GM18858 (cell line): ENCODE results near the gene TGFA.

Experiments used
- ATAC-seq: cut with Tn5 transposase; IDR thresholded peaks from one replicate; pipeline ENCODE4 v1.9.1; 2021; ENCODE audit not compliant: unreplicated experiment

The TGFA gene

DNA sequence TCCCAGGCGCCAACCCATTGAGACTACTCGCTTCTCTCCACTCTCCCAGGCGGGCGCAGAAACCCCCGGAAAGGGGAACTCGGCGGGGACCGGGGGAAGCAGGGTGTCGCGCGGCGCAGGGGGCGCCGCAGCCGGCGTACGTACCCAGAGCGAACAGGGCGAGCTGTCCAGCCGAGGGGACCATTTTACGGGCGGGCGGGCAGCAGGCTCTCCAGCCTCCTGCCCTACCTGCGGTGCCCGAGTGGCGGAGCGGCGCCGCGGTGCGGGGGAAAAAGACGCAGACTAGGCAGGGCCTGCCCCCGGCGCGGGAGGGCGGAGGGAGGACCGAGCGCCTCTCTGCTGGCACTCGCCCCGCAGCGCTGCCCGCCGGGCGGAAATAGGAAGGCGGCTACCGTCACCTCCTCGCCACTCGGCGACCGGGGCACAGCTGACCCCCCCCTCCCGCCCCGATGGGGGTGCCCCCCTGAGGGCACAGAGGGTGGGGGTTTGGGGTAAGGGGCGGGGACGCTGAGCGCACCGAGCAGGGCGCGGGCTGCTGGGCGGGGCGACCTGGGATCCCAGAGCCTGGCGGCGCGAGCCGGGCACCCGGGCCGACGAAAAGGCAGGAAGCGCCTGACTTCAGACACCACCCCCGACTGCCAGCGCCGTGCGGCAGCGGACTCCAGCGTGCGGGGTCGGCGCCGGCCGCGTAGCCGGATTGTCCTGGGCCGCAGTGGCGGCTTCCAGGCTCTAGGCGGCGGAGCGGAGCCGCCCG, at the start of gene TGFA:
TGFA (minus strand) TSS at position 243 of the 754 bp plus-strand sequence; CDS start at position 184, 59 bp downstream.
- ATAC-seq = no peak

- no peak for ATAC-seq
Observed at GRCh38 chr2:70603066-70603465, 49.4 kb upstream of the TGFA start.

DNA sequence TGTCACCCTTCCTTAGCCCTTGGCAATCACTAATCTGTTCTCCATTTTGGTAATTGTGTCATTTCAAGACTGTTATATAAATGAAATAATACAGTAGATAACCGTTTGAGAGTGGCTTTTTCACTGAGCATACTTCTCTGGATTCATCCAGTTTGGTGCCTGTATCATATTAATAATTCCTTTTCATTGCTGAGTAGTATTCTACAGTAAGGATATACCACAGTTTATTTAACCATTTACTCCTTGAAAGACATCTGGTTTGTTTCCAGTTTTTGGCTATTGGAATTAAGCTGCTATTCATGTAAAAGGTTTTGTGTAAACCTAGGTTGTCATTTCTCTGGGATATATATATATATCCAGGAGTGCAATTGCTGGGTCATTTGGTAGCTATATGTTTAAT, 44.6 kb upstream of the TGFA start:
- ATAC-seq = no peak

DNA sequence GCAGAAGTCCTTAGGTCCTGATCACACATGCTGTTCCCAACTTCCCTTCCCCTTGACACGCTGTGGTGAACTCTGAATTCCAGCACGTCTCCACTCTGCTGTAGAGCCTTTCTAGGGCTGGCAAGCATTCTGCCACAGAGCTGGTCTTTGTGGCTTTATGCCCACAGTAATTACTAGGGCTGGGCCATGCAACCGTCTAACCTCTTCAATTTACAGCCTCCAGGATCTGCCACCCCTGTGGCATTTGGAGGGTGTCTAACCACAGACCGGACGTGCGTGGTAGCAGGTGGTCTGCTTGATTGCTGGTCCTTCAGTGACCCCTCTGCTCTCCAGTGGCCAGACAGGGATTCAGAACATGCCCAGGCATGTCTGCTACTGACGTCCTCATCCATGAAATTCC, 43.1 kb upstream of the TGFA start:
- no peak for ATAC-seq

- ATAC-seq = no peak
Observed at GRCh38 chr2:70596293-70596692, 42.7 kb upstream of the TGFA start.

DNA sequence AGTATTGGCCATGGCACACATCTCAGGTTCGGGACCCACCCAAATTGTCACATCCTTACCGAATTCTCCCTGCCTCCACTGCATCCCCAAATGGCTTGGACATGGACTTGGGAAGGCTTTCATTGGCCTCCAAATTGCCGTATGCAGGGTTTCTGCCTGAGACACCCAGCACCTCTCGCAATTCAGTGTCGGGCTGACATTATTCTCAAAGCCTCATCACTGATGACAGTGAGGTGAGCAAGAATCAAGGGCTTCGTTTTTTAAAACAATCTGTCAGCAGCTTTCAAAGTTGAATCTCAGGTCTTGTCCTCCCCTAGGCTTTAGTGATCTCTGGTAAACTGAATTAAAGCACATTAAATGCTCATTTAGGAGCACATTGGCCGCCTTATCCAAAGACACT, 29.5 kb upstream of the TGFA start:
- ATAC-seq = no peak

GRCh38 chr2:70580352-70580751, 26.7 kb upstream of the TGFA start:
- no peak for ATAC-seq

DNA sequence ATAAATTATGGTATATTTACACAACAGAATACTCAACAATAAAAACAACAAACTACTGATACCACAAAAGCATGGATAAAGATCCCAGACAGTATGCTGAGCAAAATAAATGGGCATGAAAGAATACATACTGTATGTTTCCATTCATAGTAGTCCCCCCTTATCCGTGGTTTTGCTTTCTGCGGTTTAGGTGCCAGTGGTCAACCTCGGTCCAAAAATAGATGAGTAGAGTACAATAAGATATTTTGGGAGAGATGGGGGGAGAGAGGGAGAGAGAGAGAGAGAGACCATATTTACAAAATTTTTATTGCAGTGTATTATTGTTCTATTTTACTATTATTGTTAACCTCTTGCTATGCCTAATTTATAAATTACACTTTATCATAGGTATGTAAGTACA, 21.0 kb upstream of the TGFA start:
- no peak for ATAC-seq

GRCh38 chr2:70574109-70574508, 20.5 kb upstream of the TGFA start:
- no peak for ATAC-seq

- no peak for ATAC-seq
Observed at GRCh38 chr2:70570041-70570661, 16.5 kb upstream of the TGFA start.

GRCh38 chr2:70569559-70569958, 15.9 kb upstream of the TGFA start:
- ATAC-seq = no peak

DNA sequence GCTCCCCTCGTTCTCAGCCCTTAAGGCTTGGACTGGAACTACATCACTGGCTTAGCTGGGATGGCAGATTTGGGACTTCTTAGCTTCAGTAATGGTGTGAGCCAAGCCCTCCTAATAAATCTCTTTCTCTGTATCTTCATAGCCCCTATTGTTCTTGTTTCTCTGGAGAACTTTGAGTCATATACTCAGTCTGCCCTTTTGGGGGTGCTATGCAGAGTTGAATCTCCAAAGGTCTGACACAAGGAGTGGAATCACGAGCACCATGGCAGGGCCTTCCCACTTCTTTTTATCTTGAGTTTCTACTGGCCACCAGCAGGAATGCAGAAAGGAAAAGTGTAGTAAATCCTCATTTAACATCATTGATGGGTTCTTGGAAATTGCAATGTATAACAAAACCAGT, 13.3 kb upstream of the TGFA start:
- ATAC-seq = no peak

DNA sequence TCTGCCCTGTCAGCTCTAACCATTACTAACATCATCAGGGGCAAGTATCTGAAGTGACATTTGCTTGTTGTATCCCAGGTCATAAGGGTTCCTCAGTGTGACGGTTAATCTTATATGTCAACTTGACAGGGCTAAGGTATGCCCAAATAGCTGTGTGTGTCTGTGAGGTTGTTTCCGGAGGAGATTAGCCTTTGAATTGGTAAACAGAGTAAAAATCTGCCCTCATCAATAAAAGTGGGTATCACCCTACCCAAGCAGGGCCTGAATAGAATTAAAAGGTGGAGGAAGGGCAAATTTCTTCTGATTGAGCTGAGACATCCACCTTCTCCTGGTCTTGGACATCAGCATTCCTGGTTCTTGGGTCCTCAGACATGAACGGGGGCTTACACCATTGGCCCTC, 12.8 kb upstream of the TGFA start:
- ATAC-seq = no peak

GRCh38 chr2:70565039-70565731, 11.6 kb upstream of the TGFA start:
- no peak for ATAC-seq

DNA sequence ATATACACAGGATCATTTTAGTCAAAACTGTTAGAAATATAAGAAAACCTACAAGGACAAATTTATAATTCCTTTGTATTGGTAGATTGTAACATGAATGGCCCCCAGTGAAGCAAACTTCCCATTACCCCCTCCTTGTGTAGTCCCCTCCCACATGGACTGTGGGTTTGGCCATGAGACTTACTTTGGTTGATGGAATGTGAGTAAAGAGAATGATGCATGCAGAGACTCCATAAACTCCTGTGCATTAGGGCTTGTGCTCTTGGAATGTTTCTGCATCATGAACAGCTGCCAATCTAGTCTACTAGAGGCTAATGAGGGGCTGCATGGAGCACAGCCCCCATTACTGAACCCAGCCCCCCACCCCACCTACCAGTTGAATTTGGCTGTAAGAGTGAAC, 8.3 kb upstream of the TGFA start:
- no peak for ATAC-seq

DNA sequence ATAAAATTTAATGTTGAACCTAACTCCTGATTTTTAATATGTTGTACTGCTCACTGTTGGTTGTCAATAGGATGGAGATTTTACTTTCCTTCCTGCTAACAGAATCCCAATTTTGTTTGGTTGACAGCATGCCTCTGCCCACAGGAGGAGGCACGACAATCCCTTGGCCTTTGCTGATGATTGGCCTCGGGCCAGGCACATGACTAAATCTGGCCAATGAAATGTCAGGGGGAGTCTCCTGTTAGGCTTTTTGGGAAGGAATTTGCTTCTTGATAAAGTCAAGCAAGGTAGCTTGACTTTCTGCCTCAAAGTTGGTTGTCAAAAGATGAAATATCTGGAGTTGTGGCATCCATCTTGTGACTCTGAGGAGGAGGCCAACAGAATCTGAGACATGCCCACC, 6.8 kb upstream of the TGFA start:
- no peak for ATAC-seq

- no peak for ATAC-seq
Observed at GRCh38 chr2:70560040-70560439, 6.4 kb upstream of the TGFA start.

GRCh38 chr2:70558195-70558808, 4.7 kb upstream of the TGFA start:
- ATAC-seq = no peak

- ATAC-seq = no peak
Observed at GRCh38 chr2:70557171-70557838, 3.7 kb upstream of the TGFA start.

DNA sequence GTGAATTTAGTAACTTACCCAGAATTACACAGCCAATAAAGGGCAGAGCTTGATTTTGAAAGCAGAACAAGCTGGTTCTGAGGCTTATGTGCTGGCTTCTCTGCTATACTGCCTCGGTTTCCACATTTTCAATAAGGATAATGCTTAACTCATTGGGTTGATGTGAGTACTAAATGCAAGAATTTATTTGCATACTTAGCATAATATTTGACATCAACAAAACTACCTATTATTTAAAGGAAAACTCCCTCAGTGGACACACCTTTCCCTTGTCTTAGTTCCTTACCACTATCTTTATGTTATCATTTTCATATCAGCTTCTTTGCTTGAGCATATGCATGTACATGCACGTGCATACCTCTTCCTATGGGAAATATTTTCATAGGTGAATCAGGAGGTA, 3.0 kb upstream of the TGFA start:
- no peak for ATAC-seq

DNA sequence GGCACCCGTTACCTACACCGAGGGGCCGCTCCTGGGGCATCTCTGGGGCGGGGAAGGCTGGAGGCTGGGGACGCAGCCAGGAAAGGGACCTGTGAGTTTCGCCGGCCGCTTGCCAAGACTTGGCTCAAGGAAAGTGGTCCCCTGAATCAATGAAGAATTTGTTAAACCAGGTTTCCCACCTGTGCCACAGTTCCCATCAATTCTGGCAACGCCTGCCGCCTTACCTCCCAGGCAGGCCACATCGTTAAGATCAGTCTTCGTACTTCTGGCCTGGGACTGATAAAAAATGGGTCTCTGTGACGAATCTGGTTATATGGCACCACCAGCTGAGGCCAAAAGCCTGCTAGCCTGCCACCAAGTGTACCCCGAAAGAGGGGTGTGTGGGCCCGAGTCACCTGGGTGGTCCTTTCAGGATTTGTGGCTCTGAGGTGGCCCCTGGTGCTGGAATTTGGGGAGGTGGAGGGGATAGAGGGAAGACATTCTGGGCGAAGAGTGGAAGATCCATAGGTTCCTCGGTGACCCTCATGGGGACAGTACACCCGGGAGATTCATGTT, 789 bp upstream of the TGFA start:
- no peak for ATAC-seq
